Measurements from ENCODE around the gene APEH. TPM values are rescaled to one million over a fixed set of nuclear protein-coding genes. Genes with fewer than 3 reads are reported as not detected.

The APEH gene
- total and polyA plus RNA-seq, 9 of the 15 experiments (the other 6 are each of a cell fraction or from before 2014, with no cell fraction given), result 70.9 to 177 (median 117) TPM

GRCh38 chr3:49674497-49674983 lies 389 bp downstream of the APEH start (continued):
- TF ChIP-seq PHF20 (IDR thresholded peaks at IDR 0.05; ENCODE audit: partially characterized antibody) (peak; percentile 64), SPI1 (IDR thresholded peaks at IDR 0.05; ENCODE audit: borderline replicate concordance, low read depth, low read length) (peak; percentile 3; the same call in 1 of the 2 replicates), SIN3B (IDR thresholded peaks at IDR 0.05; ENCODE audit: low read depth) (no peak; the same call in 1 of the 2 replicates), HMBOX1 (IDR thresholded peaks at IDR 0.05) (no peak), JUN (IDR thresholded peaks at IDR 0.05; ENCODE audit: borderline replicate concordance, low read depth, low read length) (no peak), JUN (CRISPR knock-in tag; IDR thresholded peaks at IDR 0.05; ENCODE audit: borderline replicate concordance) (peak; percentile 78; the same call in 1 of the 2 replicates), RAD21 (CRISPR knock-in tag; conservative IDR thresholded peaks at IDR 0.05 in 1 of 2, IDR thresholded peaks at IDR 0.05 in 1 of 2) (0 out of 4 replicates have a peak, but pooled peaks of 1 of the 2 experiments have one; percentile 5), SAP30 (IDR thresholded peaks at IDR 0.05; ENCODE audit: borderline replicate concordance, insufficient read depth, low read depth, low read length, poor library complexity, severe bottlenecking) (peak; percentile 85), CREB1 (IDR thresholded peaks at IDR 0.05) (no peak), CREB1 (CRISPR knock-in tag; IDR thresholded peaks at IDR 0.05) (peak; percentile 53), KDM4B (IDR thresholded peaks at IDR 0.05; ENCODE audit: borderline replicate concordance in 2 of 2, low read depth in 1 of 2) (no peak), HDAC1 (IDR thresholded peaks at IDR 0.05) (peak in 1 of 2 experiments; percentile 89; a peak in 2 of 4 replicates), ZNF75A (CRISPR knock-in tag; IDR thresholded peaks at IDR 0.05) (no peak), TGIF2 (CRISPR knock-in tag; IDR thresholded peaks at IDR 0.05) (0 out of 2 replicates have a peak, but pooled peaks have one; percentile 54), TEAD1 (CRISPR knock-in tag; IDR thresholded peaks at IDR 0.05) (peak in 1 of 2 experiments; percentile 77; a peak in 2 of 4 replicates), ZNF12 (CRISPR knock-in tag; IDR thresholded peaks at IDR 0.05) (no peak), FOXA3 (CRISPR knock-in tag; conservative IDR thresholded peaks at IDR 0.05 in 1 of 2, IDR thresholded peaks at IDR 0.05 in 1 of 2) (peak in 1 of 2 experiments; percentile 64; a peak in 1 of 4 replicates)
